ENCODE data around the gene TSHZ2. TPM values are rescaled to one million over a fixed set of nuclear protein-coding genes. Genes with fewer than 3 reads are reported as not detected.
A peak's percentile ranks its signal among the peaks of the same experiment; 100 is the strongest.

TSHZ2 gene
- total RNA-seq, 2 experiments from 2014 or later, result 34.1 to 37.8 TPM

GRCh38 chr20:53057579-53057978 is 85.4 kb downstream of the TSHZ2 start:
- Mint-ChIP-seq H3K9me3 (peaks cover 7% of the 10 kb centered on the region), H3K36me3 (ENCODE audit: low read depth) (peaks cover 35% of the 10 kb centered on the region), H3K27ac (no peak overlapping the region), H3K27me3 (ENCODE audit: low read depth) (no peaks in the 10 kb centered on the region), H3K4me1 (ENCODE audit: low read depth) (peaks cover 77% of the 10 kb centered on the region), H3K4me3 (no peak overlapping the region)
- DNase-seq, result no peak
- intact Hi-C loops (cut with micrococcal nuclease), result no loop called here
- CTCF ChIA-PET, result no interaction called here

- CTCF ChIA-PET, result interaction anchor here (0.5 to 0.8 kb wide), 4 partner anchors 27 to 795 kb away, joined by 3 to 7 read pairs (median 4); no protein-coding TSS in a partner anchor
Measured at GRCh38 chr20:53059848-53060247, 87.7 kb downstream of the TSHZ2 start.

GRCh38 chr20:53061192-53062108 is 89.3 kb downstream of the TSHZ2 start:
- peaks cover 7% of the 10 kb centered on the region for H3K9me3 Mint-ChIP-seq
- H3K27me3 Mint-ChIP-seq (ENCODE audit: low read depth), result no peaks in the 10 kb centered on the region
- intact Hi-C loops (cut with micrococcal nuclease), result loop anchor here (1.0 to 2.0 kb wide), 2 partner anchors 9 to 61 kb away; no protein-coding TSS in a partner anchor
- peaks cover 34% of the 10 kb centered on the region for H3K36me3 Mint-ChIP-seq (ENCODE audit: low read depth)
- CTCF ChIA-PET, result interaction anchor here (1.1 to 1.2 kb wide), 2 partner anchors 13 to 24 kb away, joined by 3 to 4 read pairs; no protein-coding TSS in a partner anchor
- no peak overlapping the region for H3K4me3 Mint-ChIP-seq
- H3K4me1 Mint-ChIP-seq (ENCODE audit: low read depth), result peaks cover 73% of the 10 kb centered on the region
- H3K27ac Mint-ChIP-seq, result peak overlapping the region; percentile 83
- peak; percentile 20 for DNase-seq

More at GRCh38 chr20:53059848-53060247, 87.7 kb downstream of the TSHZ2 start:
- H3K27me3 Mint-ChIP-seq (ENCODE audit: low read depth), result no peaks in the 10 kb centered on the region
- peaks cover 77% of the 10 kb centered on the region for H3K4me1 Mint-ChIP-seq (ENCODE audit: low read depth)
- H3K4me3 Mint-ChIP-seq, result no peak overlapping the region
- no peak for DNase-seq
- peaks cover 7% of the 10 kb centered on the region for H3K9me3 Mint-ChIP-seq
- peak overlapping the region; percentile 19 for H3K27ac Mint-ChIP-seq
- H3K36me3 Mint-ChIP-seq (ENCODE audit: low read depth), result peaks cover 32% of the 10 kb centered on the region
- intact Hi-C loops (cut with micrococcal nuclease), result loop anchor here (2.0 kb wide), 1 partner anchor 59 kb away; no protein-coding TSS in a partner anchor

GRCh38 chr20:53064935-53065334 is 92.8 kb downstream of the TSHZ2 start:
- Mint-ChIP-seq H3K27me3 (ENCODE audit: low read depth) (no peaks in the 10 kb centered on the region), H3K4me1 (ENCODE audit: low read depth) (peaks cover 67% of the 10 kb centered on the region)
- intact Hi-C loops (cut with micrococcal nuclease), result no loop called here

GRCh38 chr20:53068241-53068640 is 96.1 kb downstream of the TSHZ2 start:
- Mint-ChIP-seq H3K36me3 (ENCODE audit: low read depth) (peaks cover 40% of the 10 kb centered on the region), H3K27ac (peak overlapping the region; percentile 48)
- CTCF ChIA-PET, result no interaction called here

More at GRCh38 chr20:53064935-53065334, 92.8 kb downstream of the TSHZ2 start:
- peaks cover 18% of the 10 kb centered on the region for H3K9me3 Mint-ChIP-seq
- H3K27ac Mint-ChIP-seq, result no peak overlapping the region
- CTCF ChIA-PET, result no interaction called here
- DNase-seq, result peak; percentile 30
- no peak overlapping the region for H3K4me3 Mint-ChIP-seq
- peaks cover 45% of the 10 kb centered on the region for H3K36me3 Mint-ChIP-seq (ENCODE audit: low read depth)

GRCh38 chr20:53069132-53069531 is 97.0 kb downstream of the TSHZ2 start:
- intact Hi-C loops (cut with micrococcal nuclease), result no loop called here
- peaks cover 18% of the 10 kb centered on the region for H3K9me3 Mint-ChIP-seq
- H3K27ac Mint-ChIP-seq, result peak overlapping the region; percentile 98
- no peak for DNase-seq
- H3K27me3 Mint-ChIP-seq (ENCODE audit: low read depth), result no peaks in the 10 kb centered on the region
- no peak overlapping the region for H3K4me3 Mint-ChIP-seq
- peaks cover 38% of the 10 kb centered on the region for H3K36me3 Mint-ChIP-seq (ENCODE audit: low read depth)
- CTCF ChIA-PET, result no interaction called here
- peaks cover 69% of the 10 kb centered on the region for H3K4me1 Mint-ChIP-seq (ENCODE audit: low read depth)

More at GRCh38 chr20:53068241-53068640, 96.1 kb downstream of the TSHZ2 start:
- H3K4me3 Mint-ChIP-seq, result no peak overlapping the region
- peaks cover 68% of the 10 kb centered on the region for H3K4me1 Mint-ChIP-seq (ENCODE audit: low read depth)
- no peaks in the 10 kb centered on the region for H3K27me3 Mint-ChIP-seq (ENCODE audit: low read depth)
- DNase-seq, result no peak
- intact Hi-C loops (cut with micrococcal nuclease), result no loop called here
- peaks cover 18% of the 10 kb centered on the region for H3K9me3 Mint-ChIP-seq

GRCh38 chr20:53070224-53070623 is 98.1 kb downstream of the TSHZ2 start:
- DNase-seq, result no peak
- intact Hi-C loops (cut with micrococcal nuclease), result loop anchor here (1.0 to 5.0 kb wide), 12 partner anchors 8 to 1538 kb away; no protein-coding TSS in a partner anchor
- Mint-ChIP-seq H3K27me3 (ENCODE audit: low read depth) (no peaks in the 10 kb centered on the region), H3K9me3 (peaks cover 18% of the 10 kb centered on the region), H3K27ac (peak overlapping the region; percentile 98), H3K4me3 (no peak overlapping the region), H3K36me3 (ENCODE audit: low read depth) (peaks cover 37% of the 10 kb centered on the region), H3K4me1 (ENCODE audit: low read depth) (peaks cover 63% of the 10 kb centered on the region)
- CTCF ChIA-PET, result no interaction called here

GRCh38 chr20:53070706-53071392 is 98.7 kb downstream of the TSHZ2 start:
- H3K4me3 Mint-ChIP-seq, result peak overlapping the region; percentile 18
- DNase-seq, result peak; percentile 80
- intact Hi-C loops (cut with micrococcal nuclease), result loop anchor here (1.0 to 5.0 kb wide), 14 partner anchors 7 to 1539 kb away; no protein-coding TSS in a partner anchor
- H3K36me3 Mint-ChIP-seq (ENCODE audit: low read depth), result peaks cover 35% of the 10 kb centered on the region
- no peaks in the 10 kb centered on the region for H3K27me3 Mint-ChIP-seq (ENCODE audit: low read depth)
- H3K27ac Mint-ChIP-seq, result peak overlapping the region; percentile 98
- H3K9me3 Mint-ChIP-seq, result peaks cover 18% of the 10 kb centered on the region
- peaks cover 63% of the 10 kb centered on the region for H3K4me1 Mint-ChIP-seq (ENCODE audit: low read depth)
- CTCF ChIA-PET, result interaction anchor here (0.7 kb wide), 2 partner anchors 71 to 75 kb away, joined by 3 read pairs; no protein-coding TSS in a partner anchor

- H3K9me3 Mint-ChIP-seq, result peaks cover 14% of the 10 kb centered on the region
- H3K4me3 Mint-ChIP-seq, result no peak overlapping the region
- peaks cover 25% of the 10 kb centered on the region for H3K36me3 Mint-ChIP-seq (ENCODE audit: low read depth)
- peak overlapping the region; percentile 98 for H3K27ac Mint-ChIP-seq
- no peaks in the 10 kb centered on the region for H3K27me3 Mint-ChIP-seq (ENCODE audit: low read depth)
- intact Hi-C loops (cut with micrococcal nuclease), result loop anchor here (1.0 to 5.0 kb wide), 7 partner anchors 74 to 1540 kb away; no protein-coding TSS in a partner anchor
- CTCF ChIA-PET, result interaction anchor here (0.6 to 0.7 kb wide), 5 partner anchors 24 to 862 kb away, joined by 3 to 5 read pairs (median 3); no protein-coding TSS in a partner anchor
- peaks cover 61% of the 10 kb centered on the region for H3K4me1 Mint-ChIP-seq (ENCODE audit: low read depth)
- DNase-seq, result peak; percentile 79
Measured at GRCh38 chr20:53071833-53072232, 99.7 kb downstream of the TSHZ2 start.

GRCh38 chr20:53072923-53073579 is 100.9 kb downstream of the TSHZ2 start:
- CTCF ChIA-PET, result no interaction called here
- DNase-seq, result no peak
- peak overlapping the region; percentile 98 for H3K27ac Mint-ChIP-seq
- H3K27me3 Mint-ChIP-seq (ENCODE audit: low read depth), result no peaks in the 10 kb centered on the region
- H3K9me3 Mint-ChIP-seq, result peaks cover 3% of the 10 kb centered on the region
- peaks cover 13% of the 10 kb centered on the region for H3K36me3 Mint-ChIP-seq (ENCODE audit: low read depth)
- H3K4me3 Mint-ChIP-seq, result no peak overlapping the region
- intact Hi-C loops (cut with micrococcal nuclease), result loop anchor here (5.0 kb wide), 3 partner anchors 509 to 1541 kb away; no protein-coding TSS in a partner anchor
- peaks cover 59% of the 10 kb centered on the region for H3K4me1 Mint-ChIP-seq (ENCODE audit: low read depth)

- no peak for DNase-seq
- intact Hi-C loops (cut with micrococcal nuclease), result loop anchor here (5.0 kb wide), 3 partner anchors 508 to 1542 kb away; no protein-coding TSS in a partner anchor
- peaks cover 9% of the 10 kb centered on the region for H3K36me3 Mint-ChIP-seq (ENCODE audit: low read depth)
- H3K27ac Mint-ChIP-seq, result peak overlapping the region; percentile 86
- no peaks in the 10 kb centered on the region for H3K27me3 Mint-ChIP-seq (ENCODE audit: low read depth)
- H3K4me3 Mint-ChIP-seq, result peak overlapping the region; percentile 13
- CTCF ChIA-PET, result interaction anchor here (0.8 kb wide), 1 partner anchor 443 kb away, joined by 5 read pairs; no protein-coding TSS in a partner anchor
- no peaks in the 10 kb centered on the region for H3K9me3 Mint-ChIP-seq
- H3K4me1 Mint-ChIP-seq (ENCODE audit: low read depth), result peaks cover 54% of the 10 kb centered on the region
Measured at GRCh38 chr20:53073636-53074415, 101.7 kb downstream of the TSHZ2 start.

Data from activated naive CD4-positive, alpha-beta T cell treated with anti-CD3 and anti-CD28 coated beads for 36 hours (primary cell).